Trophoblast cell (in vitro differentiated cells and primary cell): Measurements from ENCODE around the gene CDH5.

ENCODE experiments used
- DNase-seq, 2 donors: peaks; one replicate each; pipeline ENCODE4 v3.0.0-alpha.2; 2016
- H2AFZ ChIP-seq: 2 replicates; pipeline ENCODE4 v1.6.1; 2013; ENCODE audit warnings: low read length, moderate library complexity, mild to moderate bottlenecking; ENCODE audit not compliant: insufficient read depth, poor library complexity
- H2AK5ac ChIP-seq: 2 replicates; pipeline ENCODE4 v1.6.1; 2013; ENCODE audit warnings: mild to moderate bottlenecking, low read length
- H2BK120ac ChIP-seq: 2 replicates; pipeline ENCODE4 v1.6.1; 2013; ENCODE audit warnings: low read length, mild to moderate bottlenecking, moderate library complexity; ENCODE audit not compliant: insufficient read depth, poor library complexity
- H2BK12ac ChIP-seq: 2 replicates; pipeline ENCODE4 v1.6.1; 2013; ENCODE audit warnings: mild to moderate bottlenecking, low read length, moderate library complexity
- H2BK5ac ChIP-seq: 2 replicates; pipeline ENCODE4 v1.6.1; 2013; ENCODE audit warnings: low read length, low read depth, moderate library complexity, mild to moderate bottlenecking; ENCODE audit not compliant: poor library complexity
- H3K14ac ChIP-seq: 2 replicates; pipeline ENCODE4 v1.6.1; 2013; ENCODE audit warnings: mild to moderate bottlenecking, low read length
- H3K18ac ChIP-seq: 2 replicates; pipeline ENCODE4 v1.6.1; 2013; ENCODE audit warnings: mild to moderate bottlenecking, low read length
- H3K23ac ChIP-seq: 2 replicates; pipeline ENCODE4 v1.6.1; 2013; ENCODE audit warnings: low read length
- H3K27ac ChIP-seq: 2 replicates; pipeline ENCODE4 v1.5.1; 2013; ENCODE audit warnings: low read depth, mild to moderate bottlenecking, inconsistent platforms, low read length, moderate library complexity
- H3K27me3 ChIP-seq: 2 replicates; pipeline ENCODE4 v1.6.1; 2013; ENCODE audit warnings: inconsistent platforms, mild to moderate bottlenecking, low read length, moderate library complexity; ENCODE audit not compliant: insufficient read depth
- H3K36me3 ChIP-seq, 2 experiments: 1 replicate in 1 of 2; 2 replicates in 1 of 2; pipeline ENCODE4 v1.6.1; 2013; ENCODE audit warnings: low read length in 2 of 2, mild to moderate bottlenecking in 2 of 2, moderate library complexity in 1 of 2; ENCODE audit not compliant: insufficient read depth in 2 of 2, control insufficient read depth in 1 of 2
- H3K4ac ChIP-seq: 2 replicates; pipeline ENCODE4 v1.6.1; 2013; ENCODE audit warnings: low read depth, mild to moderate bottlenecking, low read length, moderate library complexity
- H3K4me1 ChIP-seq, 2 experiments: 1 replicate in 1 of 2; 2 replicates in 1 of 2; pipeline ENCODE4 v1.6.1; 2013; ENCODE audit warnings: low read length in 2 of 2, mild to moderate bottlenecking in 2 of 2, moderate library complexity in 1 of 2; ENCODE audit not compliant: insufficient read depth in 2 of 2, control insufficient read depth in 1 of 2
- H3K4me2 ChIP-seq: 2 replicates; pipeline ENCODE4 v1.6.1; 2013; ENCODE audit warnings: inconsistent platforms, mild to moderate bottlenecking, low read length, moderate library complexity
- H3K4me3 ChIP-seq: 2 replicates; pipeline ENCODE4 v1.5.1; 2013; ENCODE audit warnings: mild to moderate bottlenecking, low read depth, low read length, inconsistent platforms
- H3K79me1 ChIP-seq: one replicate; pipeline ENCODE4 v1.6.1; 2013; ENCODE audit warnings: low read length
- H3K79me2 ChIP-seq: 2 replicates; pipeline ENCODE4 v1.6.1; 2013; ENCODE audit warnings: low read length, mild to moderate bottlenecking; ENCODE audit not compliant: control insufficient read depth, insufficient read depth, poor library complexity
- H3K9ac ChIP-seq: 2 replicates; pipeline ENCODE4 v1.6.1; 2013; ENCODE audit warnings: mild to moderate bottlenecking, low read length
- H3K9me3 ChIP-seq: 2 replicates; pipeline ENCODE4 v1.6.1; 2013; ENCODE audit warnings: low read depth, mild to moderate bottlenecking, control low read depth, inconsistent platforms, low read length; ENCODE audit not compliant: insufficient read depth
- H4K12ac ChIP-seq: 2 replicates; pipeline ENCODE4 v1.6.1; 2013; ENCODE audit warnings: low read depth, mild to moderate bottlenecking, low read length, moderate library complexity
- H4K8ac ChIP-seq: 2 replicates; pipeline ENCODE4 v1.6.1; 2013; ENCODE audit warnings: low read depth, mild to moderate bottlenecking, low read length, moderate library complexity
- H4K91ac ChIP-seq: one replicate; pipeline ENCODE4 v1.6.1; 2013; ENCODE audit warnings: low read depth, mild to moderate bottlenecking, low read length, moderate library complexity
- WGBS: extraction: QIAGEN DNeasy Blood & Tissue Kit; methylation state at CpG from one replicate; pipeline ENCODE4 v1.1.7; 2013; ENCODE audit warnings: missing lambda C conversion rate; ENCODE audit not compliant: insufficient read length, insufficient coverage; ENCODE audit errors: extremely low coverage; 5-methylcytosine and 5-hydroxymethylcytosine counted together

Gene CDH5

DNA sequence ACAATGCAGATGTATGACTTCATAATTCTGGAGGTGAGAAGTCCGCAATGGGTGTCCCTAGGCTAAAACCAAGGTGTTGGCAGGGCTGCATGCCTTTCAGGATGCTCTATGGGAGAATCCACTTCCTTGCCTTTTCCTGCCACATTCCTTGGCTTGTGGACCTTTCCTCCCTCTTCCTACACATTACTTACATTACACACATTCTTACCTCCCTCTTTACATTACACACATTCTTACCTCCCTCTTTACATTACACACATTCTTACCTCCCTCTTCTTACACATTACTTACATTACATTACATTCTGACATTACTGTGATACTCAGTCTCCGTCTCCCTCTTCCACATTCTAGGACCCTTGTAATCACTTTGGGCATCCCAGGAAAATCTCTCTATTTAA is 14.2 kb upstream of the CDH5 start:
- peaks cover 6% of the 10 kb centered on the region for H3K79me2 ChIP-seq
- H3K27ac ChIP-seq: no peak overlapping the region
- no peaks in the 10 kb centered on the region for H3K27me3 ChIP-seq
- no peak overlapping the region for H2BK120ac ChIP-seq
- H3K9ac ChIP-seq: no peak overlapping the region
- no peaks in the 10 kb centered on the region for H3K36me3 ChIP-seq
- H4K12ac ChIP-seq: no peak overlapping the region
- no peak overlapping the region for H2AK5ac ChIP-seq
- no peak overlapping the region for H2BK5ac ChIP-seq
- peak; percentile 19 to 76 for DNase-seq
- H3K4me1 ChIP-seq: peaks cover 13 to 17% of the 10 kb centered on the region in 2 experiments
- no peaks in the 10 kb centered on the region for H3K9me3 ChIP-seq
- no peak overlapping the region for H2BK12ac ChIP-seq
- H3K4me3 ChIP-seq: no peak overlapping the region
- H4K91ac ChIP-seq: no peak overlapping the region
- WGBS: 100% methylated on average over 1 of the region's 2 CpGs
- no peak overlapping the region for H3K4me2 ChIP-seq
- H3K4ac ChIP-seq: no peak overlapping the region
- H3K23ac ChIP-seq: no peak overlapping the region
- H3K14ac ChIP-seq: no peak overlapping the region
- H3K18ac ChIP-seq: no peak overlapping the region
- no peak overlapping the region for H4K8ac ChIP-seq
- no peak overlapping the region for H2AFZ ChIP-seq
- peaks cover 19% of the 10 kb centered on the region for H3K79me1 ChIP-seq

DNA sequence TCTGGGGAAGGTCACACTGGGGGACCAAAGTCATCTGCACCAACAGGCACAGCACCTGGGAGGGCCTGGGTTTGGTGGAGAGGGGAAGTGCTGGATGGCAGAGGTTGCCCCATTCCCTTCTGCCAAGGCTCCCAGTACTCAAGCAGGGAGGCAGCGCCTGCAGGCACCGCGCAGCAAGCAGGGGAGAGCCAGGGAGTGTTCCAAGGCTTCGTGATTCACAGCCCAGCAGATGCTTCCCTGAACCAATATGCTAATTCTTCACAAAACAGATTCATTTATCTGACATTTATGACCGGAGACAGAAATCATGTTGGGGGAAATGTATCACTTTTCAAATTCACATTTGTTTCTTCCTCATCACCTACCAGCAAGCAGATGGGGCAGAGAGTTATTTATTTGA is 13.4 kb upstream of the CDH5 start:
- Histone ChIP-seq H2BK5ac (peak overlapping the region; percentile 95), H3K9ac (no peak overlapping the region), H2AFZ (no peak overlapping the region), H3K27me3 (no peaks in the 10 kb centered on the region), H3K4me2 (no peak overlapping the region), H3K27ac (no peak overlapping the region), H3K14ac (peak overlapping the region; percentile 21), H3K79me1 (peaks cover 19% of the 10 kb centered on the region), H2BK12ac (peak overlapping the region; percentile 7), H3K79me2 (peaks cover 6% of the 10 kb centered on the region), H2BK120ac (peak overlapping the region; percentile 6), H3K18ac (peak overlapping the region; percentile 29), H4K91ac (peak overlapping the region; percentile 78), H2AK5ac (peak overlapping the region; percentile 26), H3K4me1 (peaks cover 13 to 17% of the 10 kb centered on the region in 2 experiments), H3K23ac (no peak overlapping the region), H4K12ac (no peak overlapping the region), H4K8ac (peak overlapping the region; percentile 3), H3K36me3 (no peaks in the 10 kb centered on the region), H3K4me3 (no peak overlapping the region), H3K9me3 (no peaks in the 10 kb centered on the region), H3K4ac (no peak overlapping the region)
- no CpG with 5 or more reads among the region's 5 CpGs for WGBS
- peak; percentile 20 to 38 for DNase-seq

DNA sequence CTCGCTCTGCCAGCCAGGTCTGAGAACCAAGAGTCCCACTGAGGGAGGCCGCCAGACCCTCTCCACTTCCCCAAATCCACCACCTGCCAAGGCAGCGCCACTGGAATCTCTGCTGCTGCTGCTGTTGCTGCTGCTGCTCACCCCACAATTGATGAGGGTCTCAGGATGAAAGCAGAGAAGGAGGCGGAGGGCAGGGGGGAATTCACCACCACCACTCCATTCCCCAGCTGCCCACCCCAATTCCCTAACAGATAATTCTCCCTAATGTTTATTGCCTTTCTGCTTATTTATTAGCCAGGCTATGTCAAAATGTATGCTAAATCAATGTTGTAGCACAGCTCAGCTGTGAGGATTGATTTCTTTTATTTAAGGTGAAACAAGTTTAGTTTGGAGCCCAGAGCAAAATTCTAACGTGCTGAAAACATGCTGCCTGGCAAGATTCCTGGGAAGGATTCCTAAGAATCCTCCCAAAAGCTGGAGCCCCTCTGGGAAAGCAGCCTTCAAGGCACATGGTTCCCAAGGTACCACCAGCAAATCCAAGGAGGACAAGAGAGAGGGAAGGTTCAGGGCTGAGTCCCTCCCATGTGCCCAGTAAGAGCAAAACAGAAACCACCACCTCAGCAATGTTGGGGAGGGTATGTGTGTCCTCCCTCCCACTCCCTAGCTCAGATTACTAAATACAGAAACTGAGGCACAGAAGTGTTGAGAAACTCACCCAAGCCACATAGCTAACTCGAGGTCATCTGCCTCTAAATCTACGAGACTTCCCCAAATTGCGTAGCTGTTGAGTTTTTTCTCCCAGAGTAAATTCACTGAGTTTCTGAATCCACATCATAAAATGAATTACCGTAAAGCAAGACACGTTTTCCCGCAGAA is 12.2 kb upstream of the CDH5 start:
- peak overlapping the region; percentile 75 for H2BK12ac ChIP-seq
- H3K4me3 ChIP-seq: no peak overlapping the region
- H4K12ac ChIP-seq: peak overlapping the region; percentile 56
- peak overlapping the region; percentile 95 for H2BK5ac ChIP-seq
- no peak overlapping the region for H3K9ac ChIP-seq
- H3K18ac ChIP-seq: peak overlapping the region; percentile 81
- peak overlapping the region; percentile 87 for H3K4ac ChIP-seq
- no peaks in the 10 kb centered on the region for H3K36me3 ChIP-seq
- H4K8ac ChIP-seq: peak overlapping the region; percentile 85
- no peak overlapping the region for H3K23ac ChIP-seq
- peak overlapping the region; percentile 97 for H4K91ac ChIP-seq
- peaks cover 6% of the 10 kb centered on the region for H3K79me2 ChIP-seq
- H3K4me2 ChIP-seq: peak overlapping the region; percentile 7
- H2AFZ ChIP-seq: peak overlapping the region; percentile 25
- DNase-seq: peak; percentile 73 to 84
- peaks cover 20% of the 10 kb centered on the region for H3K79me1 ChIP-seq
- H2AK5ac ChIP-seq: peak overlapping the region; percentile 92
- H3K14ac ChIP-seq: peak overlapping the region; percentile 94
- H3K4me1 ChIP-seq: peaks cover 13 to 17% of the 10 kb centered on the region in 2 experiments
- peak overlapping the region; percentile 98 for H2BK120ac ChIP-seq
- H3K9me3 ChIP-seq: no peaks in the 10 kb centered on the region
- no peaks in the 10 kb centered on the region for H3K27me3 ChIP-seq
- peak overlapping the region; percentile 65 for H3K27ac ChIP-seq
- WGBS: no CpG with 5 or more reads among the region's 11 CpGs

DNA sequence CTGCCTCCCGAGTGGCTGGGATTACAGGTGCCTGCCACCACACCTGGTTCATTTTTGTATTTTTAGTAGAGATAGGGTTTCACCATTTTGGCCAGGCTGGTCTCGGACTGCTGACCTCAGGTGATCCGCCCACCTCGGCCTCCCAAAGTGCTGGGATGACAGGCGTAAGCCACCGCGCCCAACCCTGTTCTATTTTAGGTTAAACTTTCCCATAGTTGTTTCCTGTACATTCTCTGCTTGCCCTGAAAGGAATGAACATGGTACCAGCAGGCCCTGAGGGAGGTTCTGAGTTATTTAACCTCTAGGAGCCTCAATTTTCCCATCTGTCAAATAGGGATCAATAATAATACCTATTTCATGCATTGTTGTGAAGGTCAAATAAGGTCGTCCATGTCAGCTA is 11.0 kb upstream of the CDH5 start:
- peaks cover 21 to 28% of the 10 kb centered on the region in 2 experiments for H3K4me1 ChIP-seq
- H2AFZ ChIP-seq: no peak overlapping the region
- no peak overlapping the region for H2BK12ac ChIP-seq
- no peak overlapping the region for H2AK5ac ChIP-seq
- no peak overlapping the region for H3K23ac ChIP-seq
- H2BK120ac ChIP-seq: no peak overlapping the region
- no peak overlapping the region for H3K18ac ChIP-seq
- H2BK5ac ChIP-seq: no peak overlapping the region
- H3K4me2 ChIP-seq: no peak overlapping the region
- no peaks in the 10 kb centered on the region for H3K27me3 ChIP-seq
- H3K79me1 ChIP-seq: peaks cover 29% of the 10 kb centered on the region
- no peak overlapping the region for H4K12ac ChIP-seq
- WGBS: no CpG with 5 or more reads among the region's 8 CpGs
- H3K79me2 ChIP-seq: peaks cover 6% of the 10 kb centered on the region
- no peak overlapping the region for H3K4ac ChIP-seq
- DNase-seq: peak; percentile 88 to 90
- no peaks in the 10 kb centered on the region for H3K36me3 ChIP-seq
- H3K9me3 ChIP-seq: no peaks in the 10 kb centered on the region
- no peak overlapping the region for H3K9ac ChIP-seq
- H3K27ac ChIP-seq: no peak overlapping the region
- H3K14ac ChIP-seq: no peak overlapping the region
- H4K91ac ChIP-seq: no peak overlapping the region
- no peak overlapping the region for H4K8ac ChIP-seq
- no peak overlapping the region for H3K4me3 ChIP-seq
